Umbilical cord (tissue), 2 donors: ENCODE measurements around the gene WNT3. TPM values are rescaled to one million over a fixed set of nuclear protein-coding genes. Genes with fewer than 3 reads are reported as not detected.

ENCODE experiments used
- DNase-seq: peaks from one replicate; pipeline ENCODE4 v3.0.0-alpha.2; 2015; ENCODE audit warnings: low spot score
- total RNA-seq: library from RNA; depleted of rRNA; stranded (reverse); fragments of >200 nt; gene quantifications from one replicate; pipeline ENCODE4 v1.2.3, GENCODE V29; 2014; ENCODE audit warnings: low replicate concordance; ENCODE audit not compliant: insufficient read depth

Gene WNT3
- total RNA-seq, 1 donor from 2014 or later: 11.6 TPM

- DNase-seq: no peak
Observed at GRCh38 chr17:46732160-46732559, 86.3 kb downstream of the WNT3 start.

- DNase-seq: no peak
Observed at GRCh38 chr17:46730679-46731078, 87.8 kb downstream of the WNT3 start.

- DNase-seq: no peak
Observed at GRCh38 chr17:46730026-46730425, 88.5 kb downstream of the WNT3 start.

- no peak for DNase-seq
Observed at GRCh38 chr17:46727572-46728348, 90.7 kb downstream of the WNT3 start.

GRCh38 chr17:46726206-46726605, 92.3 kb downstream of the WNT3 start:
- no peak for DNase-seq

GRCh38 chr17:46722662-46723285, 95.7 kb downstream of the WNT3 start:
- no peak for DNase-seq

GRCh38 chr17:46720408-46720807, 98.1 kb downstream of the WNT3 start:
- DNase-seq: peak; percentile 33

GRCh38 chr17:46719891-46720290, 98.6 kb downstream of the WNT3 start:
- peak; percentile 67 for DNase-seq

GRCh38 chr17:46717999-46718398, 100.5 kb downstream of the WNT3 start:
- no peak for DNase-seq

Other genes with a start within 250 kb of the WNT3 start
- 14.7 TPM for gene ARL17A, start 239.0 kb downstream of the WNT3 start, total RNA-seq
- gene NSF, start 228.0 kb downstream of the WNT3 start, total RNA-seq: 28.9 TPM
- gene WNT9B, start 32.9 kb upstream of the WNT3 start, total RNA-seq: not detected
- 60.7 TPM for gene GOSR2, start 104.5 kb upstream of the WNT3 start, total RNA-seq
- not detected for gene RPRML, start 160.6 kb upstream of the WNT3 start, total RNA-seq